Measurements from ENCODE around the gene MYH9.
"Not testable (repeated sequence)": the region's sequence is repeated elsewhere in the genome, so short reads cannot be mapped to it uniquely, and the experiment has no call there.

Gene MYH9

GRCh38 chr22:36395915-36396314 is 8.1 kb upstream of the MYH9 start:
- Histone ChIP-seq H3K9me3 (ENCODE audit: control insufficient read depth, low read length) (no peaks in the 10 kb centered on the region), H3K27me3 (replicated peaks; ENCODE audit: control insufficient read depth, insufficient read depth, low read length) (no peaks in the 10 kb centered on the region), H3K4me3 (ENCODE audit: low read length) (no peak overlapping the region), H3K9ac (ENCODE audit: low read length) (no peak overlapping the region), H3K36me3 (ENCODE audit: control insufficient read depth, insufficient read depth, low read length, severe bottlenecking) (no peaks in the 10 kb centered on the region), H3K4me1 (ENCODE audit: control insufficient read depth, insufficient read depth, low read length) (peaks cover 5% of the 10 kb centered on the region)
- DNase-seq (ENCODE audit: low read depth): no peak

- Histone ChIP-seq H3K4me1 (ENCODE audit: control insufficient read depth, insufficient read depth, low read length) (peaks cover 5% of the 10 kb centered on the region), H3K36me3 (ENCODE audit: control insufficient read depth, insufficient read depth, low read length, severe bottlenecking) (no peaks in the 10 kb centered on the region), H3K9me3 (ENCODE audit: control insufficient read depth, low read length) (no peaks in the 10 kb centered on the region), H3K9ac (ENCODE audit: low read length) (no peak overlapping the region), H3K4me3 (ENCODE audit: low read length) (no peak overlapping the region), H3K27me3 (replicated peaks; ENCODE audit: control insufficient read depth, insufficient read depth, low read length) (no peaks in the 10 kb centered on the region)
- no peak for DNase-seq (ENCODE audit: low read depth)
These were observed 7.5 kb upstream of the MYH9 start for GRCh38 chr22:36395055-36395849.

GRCh38 chr22:36391638-36392037 is 3.9 kb upstream of the MYH9 start:
- Histone ChIP-seq H3K4me1 (ENCODE audit: control insufficient read depth, insufficient read depth, low read length) (peaks cover 7% of the 10 kb centered on the region), H3K9me3 (ENCODE audit: control insufficient read depth, low read length) (no peaks in the 10 kb centered on the region), H3K4me3 (ENCODE audit: low read length) (no peak overlapping the region), H3K9ac (ENCODE audit: low read length) (no peak overlapping the region), H3K27me3 (replicated peaks; ENCODE audit: control insufficient read depth, insufficient read depth, low read length) (no peaks in the 10 kb centered on the region), H3K36me3 (ENCODE audit: control insufficient read depth, insufficient read depth, low read length, severe bottlenecking) (no peaks in the 10 kb centered on the region)
- no peak for DNase-seq (ENCODE audit: low read depth)

- H3K4me3 ChIP-seq (ENCODE audit: low read length); DNase-seq (ENCODE audit: low read depth): not testable (repeated sequence)
These were observed 1.4 kb upstream of the MYH9 start for GRCh38 chr22:36389122-36389521.

GRCh38 chr22:36387709-36387958 is 133 bp downstream of the MYH9 start:
- H3K27me3 ChIP-seq (replicated peaks; ENCODE audit: control insufficient read depth, insufficient read depth, low read length): no peaks in the 10 kb centered on the region
- DNase-seq (ENCODE audit: low read depth): no peak
- H3K9ac ChIP-seq (ENCODE audit: low read length): peak overlapping the region; percentile 96
- H3K9me3 ChIP-seq (ENCODE audit: control insufficient read depth, low read length): no peaks in the 10 kb centered on the region
- H3K4me3 ChIP-seq (ENCODE audit: low read length): peak overlapping the region; percentile 92
- peaks cover 26% of the 10 kb centered on the region for H3K4me1 ChIP-seq (ENCODE audit: control insufficient read depth, insufficient read depth, low read length)
- no peaks in the 10 kb centered on the region for H3K36me3 ChIP-seq (ENCODE audit: control insufficient read depth, insufficient read depth, low read length, severe bottlenecking)

More at GRCh38 chr22:36389122-36389521, 1.4 kb upstream of the MYH9 start:
- not testable (repeated sequence) for H3K36me3 ChIP-seq (ENCODE audit: control insufficient read depth, insufficient read depth, low read length, severe bottlenecking); H3K9me3 ChIP-seq (ENCODE audit: control insufficient read depth, low read length); H3K27me3 ChIP-seq (replicated peaks; ENCODE audit: control insufficient read depth, insufficient read depth, low read length)
- Histone ChIP-seq H3K4me1 (ENCODE audit: control insufficient read depth, insufficient read depth, low read length) (peaks cover 26% of the 10 kb centered on the region), H3K9ac (ENCODE audit: low read length) (peak overlapping the region; percentile 91)

GRCh38 chr22:36386900-36387708 is 663 bp downstream of the MYH9 start:
- Histone ChIP-seq H3K9me3 (ENCODE audit: control insufficient read depth, low read length) (no peaks in the 10 kb centered on the region), H3K36me3 (ENCODE audit: control insufficient read depth, insufficient read depth, low read length, severe bottlenecking) (no peaks in the 10 kb centered on the region), H3K9ac (ENCODE audit: low read length) (peak overlapping the region; percentile 96), H3K4me3 (ENCODE audit: low read length) (peak overlapping the region; percentile 92), H3K4me1 (ENCODE audit: control insufficient read depth, insufficient read depth, low read length) (peaks cover 26% of the 10 kb centered on the region), H3K27me3 (replicated peaks; ENCODE audit: control insufficient read depth, insufficient read depth, low read length) (no peaks in the 10 kb centered on the region)
- DNase-seq (ENCODE audit: low read depth): peak; percentile 66

- Histone ChIP-seq H3K36me3 (ENCODE audit: control insufficient read depth, insufficient read depth, low read length, severe bottlenecking) (peaks cover 2% of the 10 kb centered on the region), H3K4me1 (ENCODE audit: control insufficient read depth, insufficient read depth, low read length) (peaks cover 26% of the 10 kb centered on the region), H3K27me3 (replicated peaks; ENCODE audit: control insufficient read depth, insufficient read depth, low read length) (no peaks in the 10 kb centered on the region), H3K4me3 (ENCODE audit: low read length) (peak overlapping the region; percentile 92), H3K9ac (ENCODE audit: low read length) (peak overlapping the region; percentile 96), H3K9me3 (ENCODE audit: control insufficient read depth, low read length) (no peaks in the 10 kb centered on the region)
- DNase-seq (ENCODE audit: low read depth): peak; percentile 65
These were observed 1.3 kb downstream of the MYH9 start for GRCh38 chr22:36386351-36386899.

GRCh38 chr22:36385491-36386350 is 2.0 kb downstream of the MYH9 start:
- H3K27me3 ChIP-seq (replicated peaks; ENCODE audit: control insufficient read depth, insufficient read depth, low read length): no peaks in the 10 kb centered on the region
- peak; percentile 68 for DNase-seq (ENCODE audit: low read depth)
- peak overlapping the region; percentile 92 for H3K4me3 ChIP-seq (ENCODE audit: low read length)
- peaks cover 4% of the 10 kb centered on the region for H3K36me3 ChIP-seq (ENCODE audit: control insufficient read depth, insufficient read depth, low read length, severe bottlenecking)
- no peaks in the 10 kb centered on the region for H3K9me3 ChIP-seq (ENCODE audit: control insufficient read depth, low read length)
- H3K4me1 ChIP-seq (ENCODE audit: control insufficient read depth, insufficient read depth, low read length): peaks cover 26% of the 10 kb centered on the region
- peak overlapping the region; percentile 96 for H3K9ac ChIP-seq (ENCODE audit: low read length)

- Histone ChIP-seq H3K4me1 (ENCODE audit: control insufficient read depth, insufficient read depth, low read length) (peaks cover 26% of the 10 kb centered on the region), H3K36me3 (ENCODE audit: control insufficient read depth, insufficient read depth, low read length, severe bottlenecking) (peaks cover 4% of the 10 kb centered on the region), H3K9me3 (ENCODE audit: control insufficient read depth, low read length) (no peaks in the 10 kb centered on the region), H3K27me3 (replicated peaks; ENCODE audit: control insufficient read depth, insufficient read depth, low read length) (no peaks in the 10 kb centered on the region), H3K9ac (ENCODE audit: low read length) (peak overlapping the region; percentile 96), H3K4me3 (ENCODE audit: low read length) (peak overlapping the region; percentile 92)
- DNase-seq (ENCODE audit: low read depth): peak; percentile 58
These were observed 2.8 kb downstream of the MYH9 start for GRCh38 chr22:36384766-36385481.

- no peak overlapping the region for H3K9ac ChIP-seq (ENCODE audit: low read length)
- H3K4me3 ChIP-seq (ENCODE audit: low read length): no peak overlapping the region
- H3K9me3 ChIP-seq (ENCODE audit: control insufficient read depth, low read length): no peaks in the 10 kb centered on the region
- no peaks in the 10 kb centered on the region for H3K27me3 ChIP-seq (replicated peaks; ENCODE audit: control insufficient read depth, insufficient read depth, low read length)
- DNase-seq (ENCODE audit: low read depth): peak; percentile 55
- H3K4me1 ChIP-seq (ENCODE audit: control insufficient read depth, insufficient read depth, low read length): peaks cover 25% of the 10 kb centered on the region
- H3K36me3 ChIP-seq (ENCODE audit: control insufficient read depth, insufficient read depth, low read length, severe bottlenecking): peaks cover 7% of the 10 kb centered on the region
These were observed 4.6 kb downstream of the MYH9 start for GRCh38 chr22:36383110-36383581.
